PC-9 (cell line): Measurements from ENCODE around the gene SMIM38.

Experiments
- CTCF ChIP-seq: fragments of 200-600 bp; sonication (generic); conservative IDR thresholded peaks from 2 replicates; pipeline ENCODE4 v1.6.1; 2017; ENCODE audit warnings: mixed run types, antibody characterized with exemption, mild to moderate bottlenecking, moderate library complexity
- EZH2 ChIP-seq: fragments of 200-600 bp; sonication (generic); IDR thresholded peaks from 2 replicates; pipeline ENCODE4 v1.8.0; 2017; ENCODE audit warnings: antibody characterized with exemption, low read depth

GRCh38 chr11:69131644-69132300, 24.0 kb upstream of the SMIM38 start:
- TF ChIP-seq CTCF (peak; percentile 98), EZH2 (no peak)
